Measurements from ENCODE around the gene CARMIL1. TPM values are rescaled to one million over a fixed set of nuclear protein-coding genes. Genes with fewer than 3 reads are reported as not detected.
A peak's percentile ranks its signal among the peaks of the same experiment; 100 is the strongest.

Gene CARMIL1
- total RNA-seq, 1 experiment from 2014 or later = 23.6 TPM

GRCh38 chr6:25564943-25565342 is 285.8 kb downstream of the CARMIL1 start:
- no peak overlapping the region for H2BK5ac ChIP-seq (ENCODE audit: insufficient read length, low read length)
- no peak overlapping the region for H3K4me3 Mint-ChIP-seq
- H3K27me3 ChIP-seq (ENCODE audit: insufficient read depth, low read length) = no peaks in the 10 kb centered on the region
- no peaks in the 10 kb centered on the region for H3K4me1 ChIP-seq (ENCODE audit: insufficient read depth, low read length)
- H3K27ac ChIP-seq (ENCODE audit: insufficient read length, low read depth, low read length) = no peak overlapping the region
- no peak overlapping the region; the same call in 1 of the 2 replicates for H3K14ac ChIP-seq (ENCODE audit: insufficient read depth, low read length)
- no peak overlapping the region for H2AFZ ChIP-seq (ENCODE audit: low read length)
- H3K23me2 ChIP-seq (ENCODE audit: insufficient read length, low read depth, low read length, poor library complexity, severe bottlenecking) = no peaks in the 10 kb centered on the region
- no peaks in the 10 kb centered on the region for H3K9me3 ChIP-seq (ENCODE audit: control insufficient read depth, low read depth, low read length)
- H3K23ac ChIP-seq (ENCODE audit: insufficient read length, low read depth, low read length) = no peak overlapping the region
- no peaks in the 10 kb centered on the region for H3K4me1 Mint-ChIP-seq
- H3K27ac Mint-ChIP-seq = peak overlapping the region in 1 of 3 experiments; percentile 12; a peak in 1 of 7 replicates
- no peaks in the 10 kb centered on the region for H3K79me1 ChIP-seq (ENCODE audit: insufficient read depth, low read depth, low read length, poor library complexity, severe bottlenecking)
- no peak overlapping the region for H2BK12ac ChIP-seq (ENCODE audit: insufficient read length, low read depth, low read length)
- no peak overlapping the region for H3K4ac ChIP-seq (ENCODE audit: low read depth, low read length)
- no peak overlapping the region for H2BK120ac ChIP-seq (ENCODE audit: low read depth, low read length, poor library complexity, severe bottlenecking)
- TF ChIP-seq CTCF (conservative IDR thresholded peaks at IDR 0.05) = no peak
- no peak overlapping the region for H3K4me2 ChIP-seq (ENCODE audit: insufficient read depth, insufficient read length, low read length)
- H2BK15ac ChIP-seq (ENCODE audit: low read depth, low read length) = no peak overlapping the region
- no peak for DNase-seq
- H4K91ac ChIP-seq (ENCODE audit: insufficient read length, low read depth, low read length) = no peak overlapping the region
- no peaks in the 10 kb centered on the region for H3K36me3 Mint-ChIP-seq (ENCODE audit: insufficient read depth in 1 of 3, low read depth in 3 of 3)
- no peaks in the 10 kb centered on the region for H4K20me1 ChIP-seq (ENCODE audit: control insufficient read depth, insufficient read depth, insufficient read length)
- no peak overlapping the region for H3K18ac ChIP-seq (ENCODE audit: insufficient read length, low read depth, low read length)
- H2BK20ac ChIP-seq (ENCODE audit: low read depth, low read length, poor library complexity, severe bottlenecking) = no peak overlapping the region
- no peak overlapping the region for H3T11ph ChIP-seq (ENCODE audit: low read length)
- no peak overlapping the region for H3K9ac ChIP-seq (ENCODE audit: extremely low read depth, insufficient read length, low read length)
- no peak overlapping the region for H3K56ac ChIP-seq (ENCODE audit: insufficient read length, low read depth, low read length)
- no peak overlapping the region for H2AK5ac ChIP-seq (ENCODE audit: insufficient read length, low read length)
- H4K5ac ChIP-seq (ENCODE audit: insufficient read length, low read depth, low read length) = no peak overlapping the region
- no peaks in the 10 kb centered on the region for H3K27me3 Mint-ChIP-seq (ENCODE audit: low read depth)
- no peak overlapping the region for H4K8ac ChIP-seq (replicated peaks; ENCODE audit: insufficient read length, low read depth, low read length)
- no peaks in the 10 kb centered on the region for H3K9me3 Mint-ChIP-seq
- no peaks in the 10 kb centered on the region for H3K79me2 ChIP-seq (ENCODE audit: insufficient read depth, low read length)

All from H9 (cell line).